NCI-H1694 (cell line): ENCODE results near the gene ANP32A.
A peak's percentile ranks its signal among the peaks of the same experiment; 100 is the strongest.

Source experiments
- DNase-seq: peaks from one replicate; lab custom pipeline; 2025; lab: John Stamatoyannopoulos, UW

Gene ANP32A

GRCh38 chr15:68819495-68820294 is 1.0 kb downstream of the ANP32A start:
- DNase-seq: peak; percentile 38

- DNase-seq: no peak
Observed at GRCh38 chr15:68818769-68819494, 1.8 kb downstream of the ANP32A start.

DNA sequence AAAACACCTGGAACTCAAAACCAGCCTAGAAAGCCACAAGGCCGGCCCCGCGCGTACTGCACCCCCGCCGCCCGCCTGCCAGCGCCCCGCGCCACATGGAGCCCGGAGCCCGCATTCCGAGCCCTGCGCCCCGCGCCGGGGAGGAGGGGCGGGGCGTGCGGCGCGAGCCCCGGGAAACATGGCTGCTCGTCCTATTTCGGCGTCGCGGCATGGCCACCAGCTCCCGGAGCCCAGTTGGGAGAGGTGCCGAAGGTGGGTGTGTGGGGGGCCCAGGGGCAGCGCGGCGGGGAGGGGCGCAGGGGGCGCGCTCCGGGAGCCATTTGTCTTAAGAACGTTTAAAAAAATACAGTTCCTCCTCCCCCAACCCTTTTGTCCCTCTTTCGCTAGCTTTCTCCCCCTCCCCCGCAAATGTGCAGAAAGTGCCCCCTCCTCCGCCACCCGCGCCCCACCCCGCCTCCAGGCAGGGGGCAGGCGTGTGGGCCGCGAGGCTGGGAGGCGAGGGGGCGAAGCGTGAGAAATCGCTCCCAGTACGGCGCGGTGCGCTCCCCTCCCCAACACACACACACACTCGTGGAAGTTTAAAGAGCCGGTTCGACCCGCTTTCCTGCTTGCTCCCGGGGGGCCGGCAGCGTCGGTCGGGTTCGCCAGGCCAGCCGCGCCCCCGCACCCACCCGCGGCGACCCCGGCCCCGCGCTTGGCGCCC is 2.5 kb downstream of the ANP32A start:
- peak; percentile 14 for DNase-seq

GRCh38 chr15:68817304-68818065 is 3.2 kb downstream of the ANP32A start:
- DNase-seq: peak; percentile 13

- no peak for DNase-seq
Observed at GRCh38 chr15:68816795-68817303, 3.8 kb downstream of the ANP32A start.

- no peak for DNase-seq
Observed at GRCh38 chr15:68816158-68816557, 4.5 kb downstream of the ANP32A start.

GRCh38 chr15:68815598-68815997 is 5.1 kb downstream of the ANP32A start:
- no peak for DNase-seq

DNA sequence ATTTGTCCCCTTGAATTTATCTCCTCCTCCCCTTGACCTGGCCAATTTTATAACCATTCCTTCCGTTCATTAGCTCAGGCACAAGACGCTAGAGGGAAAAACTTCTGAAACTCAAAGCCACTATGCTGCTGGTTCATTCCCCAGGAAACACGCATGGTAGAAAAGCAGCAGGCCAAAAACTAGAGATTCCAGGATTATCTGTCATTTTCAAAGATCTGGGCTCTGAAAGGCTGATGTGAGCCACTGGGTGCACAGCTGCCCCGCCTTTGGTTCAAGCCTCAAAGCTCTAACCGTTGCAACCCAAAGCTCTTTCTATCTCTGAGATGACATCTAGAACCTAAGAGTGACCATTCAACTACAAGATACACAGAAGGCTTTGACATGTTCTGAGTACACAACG is 6.1 kb downstream of the ANP32A start:
- DNase-seq: no peak

DNA sequence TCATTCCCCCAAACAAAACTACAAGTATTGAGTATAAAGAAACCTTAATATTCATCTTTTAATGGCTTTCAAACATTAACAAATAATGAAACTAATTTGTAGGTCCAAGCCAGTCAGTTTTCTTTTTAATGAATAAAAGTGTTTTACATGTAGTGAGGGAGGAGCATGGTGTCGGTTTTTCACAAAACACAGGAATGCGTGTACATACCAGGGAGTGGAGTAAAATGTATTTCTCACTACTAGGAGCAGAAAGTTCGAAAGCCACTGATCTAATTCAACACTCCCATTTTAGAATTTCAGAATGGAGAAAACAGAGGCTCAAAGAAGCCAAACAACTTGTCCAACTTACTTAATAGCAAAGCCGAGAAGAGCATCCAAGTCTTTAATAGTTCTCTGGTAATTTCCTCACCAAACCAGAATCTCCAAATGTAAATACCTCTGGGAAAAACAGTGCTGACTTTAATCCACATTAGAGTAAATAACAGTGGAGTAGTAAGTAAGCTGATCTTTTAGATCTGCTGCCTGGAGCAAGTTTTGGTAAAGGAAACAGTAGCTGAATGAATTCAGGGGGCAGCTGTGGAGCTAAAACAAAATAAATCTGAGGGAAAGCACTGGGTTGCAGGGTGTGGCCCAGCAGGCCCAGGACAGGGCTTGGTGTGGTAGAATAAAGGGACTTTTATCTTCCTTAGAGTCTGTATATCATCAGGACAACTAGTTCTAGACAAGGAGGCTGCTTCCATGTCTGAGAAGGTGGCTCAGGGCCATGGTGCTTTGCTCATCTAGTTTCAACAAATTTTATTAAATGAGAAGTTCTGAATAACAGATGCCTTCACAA is 7.9 kb downstream of the ANP32A start:
- no peak for DNase-seq

GRCh38 chr15:68812069-68812468 is 8.6 kb downstream of the ANP32A start:
- DNase-seq: no peak

DNA sequence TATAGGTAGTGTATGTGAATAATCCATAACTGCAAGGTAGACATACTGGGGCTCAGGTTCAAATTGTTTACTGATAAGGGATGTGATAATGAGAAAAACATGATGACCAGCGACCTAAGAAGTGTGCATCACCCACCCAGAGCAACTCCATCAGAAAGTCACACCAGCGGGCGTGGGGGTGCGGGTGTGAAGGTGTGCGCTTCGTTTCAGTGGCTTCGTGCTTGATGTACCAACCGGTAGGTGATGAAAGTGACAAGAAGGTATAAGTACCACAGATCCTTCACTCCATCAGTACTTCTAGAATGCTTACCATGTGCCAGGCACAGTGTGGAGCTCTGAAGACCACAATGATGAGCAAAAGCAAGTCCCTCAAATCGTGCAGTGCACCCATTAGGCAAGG is 11.2 kb downstream of the ANP32A start:
- no peak for DNase-seq

- no peak for DNase-seq
Observed at GRCh38 chr15:68808770-68809169, 11.9 kb downstream of the ANP32A start.

- no peak for DNase-seq
Observed at GRCh38 chr15:68808091-68808490, 12.6 kb downstream of the ANP32A start.

GRCh38 chr15:68807249-68807648 is 13.4 kb downstream of the ANP32A start:
- DNase-seq: no peak

DNA sequence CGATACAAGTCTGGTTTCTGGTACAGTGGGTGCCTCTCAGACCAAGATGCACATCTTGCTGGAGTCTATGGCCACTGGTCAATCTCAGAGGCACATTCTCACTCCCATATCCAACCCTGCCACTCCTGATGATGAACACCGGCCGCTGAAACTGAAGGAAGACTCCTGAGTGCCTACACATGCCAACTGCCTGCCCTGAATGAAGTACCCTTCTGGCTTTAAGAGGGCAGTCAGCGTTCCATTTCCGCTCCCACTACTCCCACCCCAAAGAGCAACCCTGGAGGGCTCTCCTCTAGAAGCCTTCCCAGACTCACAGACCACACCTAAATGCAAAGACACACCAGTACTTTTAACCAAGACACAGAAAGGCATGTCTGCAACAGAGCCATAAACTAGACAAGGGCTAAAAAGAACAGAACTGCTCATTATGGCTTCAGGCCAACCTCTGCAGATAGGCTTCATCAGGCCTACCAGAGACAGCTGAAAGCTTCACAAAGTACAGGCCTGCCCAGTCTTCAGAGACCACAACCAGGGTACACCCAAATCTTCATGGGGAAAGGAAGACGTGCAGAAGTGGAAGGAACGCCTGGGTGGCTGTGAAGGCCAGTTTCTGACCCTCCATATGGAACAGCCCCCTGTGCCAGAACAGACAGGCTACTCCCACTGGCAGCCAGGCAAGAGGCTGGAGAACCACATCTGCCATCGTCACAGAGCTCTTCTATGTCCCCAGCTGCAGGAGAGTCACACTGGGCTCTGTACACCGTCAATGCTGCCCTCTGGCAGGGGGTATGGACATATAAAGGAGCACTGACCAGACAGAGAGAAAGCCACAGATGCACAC is 14.3 kb downstream of the ANP32A start:
- no peak for DNase-seq

DNA sequence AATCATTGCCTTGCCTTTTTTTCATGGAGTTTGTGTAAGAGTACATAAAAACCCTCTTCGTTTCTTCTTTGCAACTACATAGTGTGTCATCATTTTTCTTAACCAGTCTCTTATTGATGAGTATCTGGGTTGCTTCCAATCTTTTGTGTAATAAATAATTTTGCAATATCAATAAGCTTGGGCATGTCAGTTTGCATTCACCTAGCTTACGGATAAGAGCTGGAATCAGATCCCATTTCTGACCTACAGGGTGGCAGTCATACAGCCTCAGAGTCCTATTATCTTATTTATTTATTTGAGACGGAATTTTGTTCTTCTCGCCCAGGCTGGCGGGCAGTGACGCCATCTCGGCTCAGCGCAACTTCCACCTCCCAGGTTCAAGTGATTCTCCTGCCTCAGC is 18.3 kb downstream of the ANP32A start:
- no peak for DNase-seq

DNA sequence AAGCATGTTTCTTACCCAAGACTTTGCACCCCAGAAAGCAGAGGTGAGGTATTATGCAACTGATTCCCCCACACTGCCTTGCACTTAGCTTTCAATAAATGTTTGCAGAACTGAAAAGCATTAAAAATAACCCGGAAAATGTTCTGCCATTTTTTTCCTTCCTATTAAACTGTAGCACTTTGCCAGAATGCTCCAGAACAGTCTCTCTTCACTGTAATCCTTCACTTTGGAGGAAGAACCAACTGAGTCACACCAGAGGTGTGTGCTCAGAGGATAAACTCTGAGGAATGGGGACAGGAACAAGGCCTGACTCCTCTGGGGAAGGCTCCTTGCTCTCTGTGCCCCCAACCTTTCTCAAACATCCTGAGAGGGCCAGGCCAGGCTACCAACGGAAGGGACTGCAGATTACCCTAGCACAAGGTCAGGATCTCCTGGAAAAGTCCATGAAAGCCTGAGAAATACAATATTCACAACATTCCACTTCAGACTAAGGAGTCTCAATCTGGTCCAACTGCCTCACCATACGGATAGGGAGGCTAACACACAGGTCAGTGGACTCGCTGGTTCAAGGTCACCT is 19.0 kb downstream of the ANP32A start:
- no peak for DNase-seq

- DNase-seq: no peak
Observed at GRCh38 chr15:68800875-68801274, 19.8 kb downstream of the ANP32A start.

GRCh38 chr15:68798346-68799094 is 22.2 kb downstream of the ANP32A start:
- no peak for DNase-seq
